Progenitor cell of endocrine pancreas (in vitro differentiated cells): Measurements from ENCODE around the gene ZFX. TPM values are rescaled to one million over a fixed set of nuclear protein-coding genes. Genes with fewer than 3 reads are reported as not detected.
"Not testable (repeated sequence)": the region's sequence is repeated elsewhere in the genome, so short reads cannot be mapped to it uniquely, and the experiment has no call there.

Experiments
- DNase-seq: peaks from one replicate; pipeline ENCODE4 v3.0.0; 2021; ENCODE audit warnings: low spot score; ENCODE audit not compliant: unreplicated experiment
- H3K27ac Mint-ChIP-seq: 2 replicates; pipeline ENCODE4 v1.8.0; 2021; ENCODE audit warnings: mild to moderate bottlenecking, moderate library complexity, mixed read lengths
- H3K27me3 Mint-ChIP-seq: 2 replicates; pipeline ENCODE4 v1.8.0; 2021; ENCODE audit warnings: mixed read lengths
- H3K36me3 Mint-ChIP-seq: 2 replicates; pipeline ENCODE4 v1.8.0; 2022; ENCODE audit warnings: mixed read lengths; ENCODE audit not compliant: insufficient read depth
- H3K4me1 Mint-ChIP-seq: 2 replicates; pipeline ENCODE4 v1.8.0; 2021; ENCODE audit warnings: low read depth, mixed read lengths
- H3K4me3 Mint-ChIP-seq: 2 replicates; pipeline ENCODE4 v1.8.0; 2021; ENCODE audit warnings: low read depth, mild to moderate bottlenecking, moderate library complexity, mixed read lengths
- H3K9me3 Mint-ChIP-seq: 2 replicates; pipeline ENCODE4 v1.8.0; 2021; ENCODE audit warnings: low read depth, mixed read lengths
- total RNA-seq: library from RNA; stranded (reverse); gene quantifications from 2 replicates; pipeline ENCODE4 v1.2.1, GENCODE V29; 2021
- TF ChIP-seq, protein P1 (sequence below): fragments of 200-600 bp; sonication (generic); IDR thresholded peaks from one replicate; pipeline ENCODE4 v1.5.0; 2021; ENCODE audit warnings: antibody characterized with exemption, mild to moderate bottlenecking; ENCODE audit not compliant: unreplicated experiment

ZFX gene
- total RNA-seq, 1 donor from 2014 or later: 113 TPM

DNA sequence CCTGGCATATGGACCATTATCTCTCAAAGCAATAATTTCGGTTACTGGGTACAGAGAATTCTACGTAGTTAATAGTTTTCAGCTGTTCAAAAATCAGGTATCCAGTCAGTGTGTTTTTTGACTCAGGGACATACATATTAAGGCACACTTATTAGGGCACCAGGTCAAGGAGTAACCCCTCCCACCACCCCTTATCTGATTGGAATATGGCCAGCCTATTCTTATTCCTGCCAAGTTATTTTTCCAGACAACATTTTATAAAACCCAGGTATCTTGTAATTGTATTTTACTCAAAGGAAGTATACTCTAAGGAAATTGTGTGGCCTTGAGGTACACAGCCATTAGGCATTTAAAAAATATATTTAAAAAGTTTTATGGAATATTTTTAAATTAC lies 4.3 kb downstream of the ZFX start:
- Mint-ChIP-seq H3K4me1 (peaks cover 47% of the 10 kb centered on the region), H3K27ac (peak overlapping the region; percentile 56), H3K4me3 (peak overlapping the region; percentile 87), H3K9me3 (no peaks in the 10 kb centered on the region), H3K27me3 (no peaks in the 10 kb centered on the region), H3K36me3 (peaks cover 11% of the 10 kb centered on the region)
- DNase-seq: no peak
- TF ChIP-seq, protein P1, sequence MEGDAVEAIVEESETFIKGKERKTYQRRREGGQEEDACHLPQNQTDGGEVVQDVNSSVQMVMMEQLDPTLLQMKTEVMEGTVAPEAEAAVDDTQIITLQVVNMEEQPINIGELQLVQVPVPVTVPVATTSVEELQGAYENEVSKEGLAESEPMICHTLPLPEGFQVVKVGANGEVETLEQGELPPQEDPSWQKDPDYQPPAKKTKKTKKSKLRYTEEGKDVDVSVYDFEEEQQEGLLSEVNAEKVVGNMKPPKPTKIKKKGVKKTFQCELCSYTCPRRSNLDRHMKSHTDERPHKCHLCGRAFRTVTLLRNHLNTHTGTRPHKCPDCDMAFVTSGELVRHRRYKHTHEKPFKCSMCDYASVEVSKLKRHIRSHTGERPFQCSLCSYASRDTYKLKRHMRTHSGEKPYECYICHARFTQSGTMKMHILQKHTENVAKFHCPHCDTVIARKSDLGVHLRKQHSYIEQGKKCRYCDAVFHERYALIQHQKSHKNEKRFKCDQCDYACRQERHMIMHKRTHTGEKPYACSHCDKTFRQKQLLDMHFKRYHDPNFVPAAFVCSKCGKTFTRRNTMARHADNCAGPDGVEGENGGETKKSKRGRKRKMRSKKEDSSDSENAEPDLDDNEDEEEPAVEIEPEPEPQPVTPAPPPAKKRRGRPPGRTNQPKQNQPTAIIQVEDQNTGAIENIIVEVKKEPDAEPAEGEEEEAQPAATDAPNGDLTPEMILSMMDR: no peak

DNA sequence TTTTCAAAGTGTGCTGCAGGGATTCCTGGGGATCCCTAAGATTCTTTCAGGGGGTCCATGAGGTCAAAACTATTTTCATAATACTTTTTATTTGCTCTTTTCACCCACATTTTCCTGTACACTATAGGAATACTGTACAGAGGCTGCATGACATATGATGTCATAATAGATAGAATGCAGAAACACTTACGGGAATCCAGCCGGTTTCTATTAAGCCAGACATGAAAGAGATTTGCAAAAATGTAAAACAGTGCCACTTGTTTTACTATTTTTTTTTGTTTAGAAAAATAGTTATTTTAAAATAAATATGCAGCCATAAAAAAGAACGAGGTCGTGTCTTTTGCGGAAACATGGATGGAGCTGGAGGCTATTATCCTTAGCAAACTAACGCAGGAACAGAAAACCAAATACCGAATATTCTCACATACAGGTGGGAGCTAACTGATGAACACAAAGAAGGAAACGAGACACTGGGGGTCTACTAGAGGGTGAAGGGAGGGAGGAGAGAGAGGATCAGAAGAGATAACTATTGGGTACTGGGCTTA lies 5.0 kb downstream of the ZFX start:
- peaks cover 11% of the 10 kb centered on the region for H3K36me3 Mint-ChIP-seq
- peaks cover 49% of the 10 kb centered on the region for H3K4me1 Mint-ChIP-seq
- H3K27me3 Mint-ChIP-seq: no peaks in the 10 kb centered on the region
- H3K27ac Mint-ChIP-seq: peak overlapping the region; percentile 86
- no peak for DNase-seq
- TF ChIP-seq, protein P1: no peak
- no peaks in the 10 kb centered on the region for H3K9me3 Mint-ChIP-seq
- H3K4me3 Mint-ChIP-seq: no peak overlapping the region

DNA sequence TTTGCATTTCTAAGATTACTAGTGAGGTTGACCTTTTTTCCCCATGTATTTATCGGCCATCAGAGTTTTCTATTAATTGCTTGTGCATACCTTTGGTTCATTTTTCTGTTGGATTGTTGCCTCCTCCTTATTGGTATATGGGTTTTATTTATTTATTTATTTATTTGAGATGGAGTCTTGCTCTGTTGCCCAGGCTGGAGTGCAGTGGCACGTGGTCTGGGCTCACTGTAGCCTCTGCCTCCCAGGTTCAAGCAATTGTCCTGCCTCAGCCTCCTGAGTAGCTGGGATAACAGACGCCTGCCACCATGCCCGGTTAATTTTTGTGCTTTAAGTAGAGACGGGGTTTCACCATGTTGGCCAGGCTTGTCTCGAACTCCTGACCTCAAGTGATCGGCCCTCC lies 6.2 kb downstream of the ZFX start:
- H3K27me3 Mint-ChIP-seq, H3K4me3 Mint-ChIP-seq: not testable (repeated sequence)
- peaks cover 50% of the 10 kb centered on the region for H3K4me1 Mint-ChIP-seq

DNA sequence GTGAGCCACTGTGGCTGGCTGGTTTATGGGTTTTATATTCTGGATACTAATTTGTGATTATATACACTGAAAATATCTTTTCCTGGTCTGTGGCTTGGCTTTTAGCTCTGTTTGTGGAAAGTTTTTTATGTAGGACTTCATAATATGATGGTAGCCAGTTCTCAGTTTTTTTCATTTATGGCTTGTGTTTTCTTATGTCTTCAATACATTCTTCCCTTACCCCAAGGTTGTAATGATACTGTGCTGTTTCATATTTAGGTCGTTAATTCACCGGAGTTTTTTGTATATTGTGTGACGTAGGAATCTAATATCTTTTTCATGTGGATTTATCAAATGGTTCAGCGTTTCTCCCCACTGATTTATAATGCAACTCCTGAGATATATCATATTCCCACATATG lies 6.6 kb downstream of the ZFX start:
- H3K4me3 Mint-ChIP-seq: no peak overlapping the region
- peak overlapping the region; percentile 14 for H3K27ac Mint-ChIP-seq
- no peak for DNase-seq
- H3K36me3 Mint-ChIP-seq: peaks cover 12% of the 10 kb centered on the region
- H3K9me3 Mint-ChIP-seq: no peaks in the 10 kb centered on the region
- TF ChIP-seq, protein P1: no peak
- H3K4me1 Mint-ChIP-seq: peaks cover 48% of the 10 kb centered on the region
- H3K27me3 Mint-ChIP-seq: no peaks in the 10 kb centered on the region

More for the DNA sequence above, 6.2 kb downstream of the ZFX start:
- H3K36me3 Mint-ChIP-seq: peaks cover 11% of the 10 kb centered on the region
- H3K9me3 Mint-ChIP-seq, DNase-seq: not testable (repeated sequence)
- peak overlapping the region; percentile 14 for H3K27ac Mint-ChIP-seq

DNA sequence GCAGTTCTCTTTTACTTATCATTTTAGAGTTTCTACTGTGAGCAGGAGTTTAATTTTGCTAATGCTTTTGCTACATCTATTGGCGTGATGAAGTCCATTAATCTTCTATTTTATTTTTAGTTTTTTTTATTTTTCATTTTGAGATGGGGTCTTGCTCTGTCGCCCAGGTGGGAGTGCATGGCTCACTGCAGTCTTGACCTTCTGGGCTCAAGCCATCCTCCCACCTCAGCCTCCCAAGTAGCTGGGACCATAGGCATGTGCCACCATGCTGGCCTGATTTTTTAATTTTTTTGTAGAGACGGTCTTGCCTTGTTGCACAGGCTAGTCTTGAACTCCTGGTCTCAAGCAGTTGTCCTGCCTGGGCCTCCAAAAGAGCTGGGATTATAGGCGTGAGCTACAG lies 9.4 kb downstream of the ZFX start:
- no peak overlapping the region for H3K27ac Mint-ChIP-seq
- no peaks in the 10 kb centered on the region for H3K27me3 Mint-ChIP-seq
- H3K4me3 Mint-ChIP-seq: no peak overlapping the region
- peaks cover 16% of the 10 kb centered on the region for H3K36me3 Mint-ChIP-seq
- no peaks in the 10 kb centered on the region for H3K9me3 Mint-ChIP-seq
- TF ChIP-seq, protein P1: no peak
- peaks cover 38% of the 10 kb centered on the region for H3K4me1 Mint-ChIP-seq
- no peak for DNase-seq

DNA sequence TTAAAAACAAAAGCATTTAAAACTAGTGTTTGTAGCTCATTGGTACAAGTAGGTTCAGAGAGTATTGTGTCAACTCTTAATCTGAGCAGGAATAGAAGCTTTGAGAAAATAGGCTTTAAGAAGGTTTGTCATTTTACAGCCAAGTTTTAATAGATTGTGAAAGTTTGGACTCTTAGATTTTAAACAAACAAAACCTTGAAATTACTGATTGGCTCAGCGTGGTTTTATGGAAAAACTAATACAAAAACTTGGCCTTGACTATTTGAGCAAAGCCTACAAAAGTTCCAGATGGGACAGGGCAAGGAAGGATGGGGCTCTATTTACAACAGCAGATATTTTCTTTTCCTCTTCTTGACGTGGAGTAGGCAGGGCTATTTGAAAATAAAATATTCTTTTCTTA lies 16.5 kb downstream of the ZFX start:
- peaks cover 3% of the 10 kb centered on the region for H3K9me3 Mint-ChIP-seq
- DNase-seq: no peak
- peaks cover 16% of the 10 kb centered on the region for H3K36me3 Mint-ChIP-seq
- TF ChIP-seq, protein P1: no peak
- no peak overlapping the region for H3K4me3 Mint-ChIP-seq
- H3K27me3 Mint-ChIP-seq: no peaks in the 10 kb centered on the region
- peaks cover 46% of the 10 kb centered on the region for H3K4me1 Mint-ChIP-seq
- no peak overlapping the region for H3K27ac Mint-ChIP-seq
